Liver (tissue), 9 donors: Measurements from ENCODE around the gene LRRFIP2. TPM values are rescaled to one million over a fixed set of nuclear protein-coding genes. Genes with fewer than 3 reads are reported as not detected.
"Not testable (repeated sequence)": the region's sequence is repeated elsewhere in the genome, so short reads cannot be mapped to it uniquely, and the experiment has no call there.

Source experiments
- DNase-seq: peaks from one replicate; pipeline ENCODE4 v3.0.0-alpha.2; 2017; ENCODE audit warnings: low spot score
- H3K27ac ChIP-seq, 2 donors: one replicate each; pipeline ENCODE4 v1.7.0; 2013; ENCODE audit warnings: inconsistent platforms in 2 of 2, low read length in 2 of 2, control low read depth in 1 of 2, low read depth in 1 of 2, mild to moderate bottlenecking in 1 of 2
- H3K27me3 ChIP-seq, 4 donors: one replicate each; pipeline versions ENCODE4 v1.6.1 to v1.7.0; 2013; ENCODE audit warnings: low read length in 3 of 4, inconsistent platforms in 1 of 4, mild to moderate bottlenecking in 1 of 4, moderate library complexity in 1 of 4; ENCODE audit not compliant: control insufficient read depth in 4 of 4, insufficient read depth in 4 of 4
- H3K36me3 ChIP-seq, 4 donors: one replicate each; pipeline versions ENCODE4 v1.6.1 to v1.7.0; 2013; ENCODE audit warnings: low read length in 3 of 4, mild to moderate bottlenecking in 3 of 4, low read depth in 1 of 4, moderate library complexity in 1 of 4; ENCODE audit not compliant: control insufficient read depth in 4 of 4, insufficient read depth in 3 of 4
- H3K4me1 ChIP-seq, 4 donors: one replicate each; pipeline versions ENCODE4 v1.6.1 to v1.7.0; 2013; ENCODE audit warnings: low read length in 3 of 4, mild to moderate bottlenecking in 3 of 4, moderate library complexity in 1 of 4; ENCODE audit not compliant: control insufficient read depth in 4 of 4, insufficient read depth in 4 of 4
- H3K4me3 ChIP-seq, 3 donors: one replicate each; pipeline versions ENCODE4 v1.6.1 to v1.7.0; 2013; ENCODE audit warnings: low read length in 3 of 3, control low read depth in 1 of 3, low read depth in 1 of 3, mild to moderate bottlenecking in 1 of 3
- H3K9ac ChIP-seq, 2 donors: one replicate each; pipeline ENCODE4 v1.7.0; 2013; ENCODE audit warnings: low read length in 2 of 2, mild to moderate bottlenecking in 2 of 2, moderate library complexity in 2 of 2, control low read depth in 1 of 2, low read depth in 1 of 2
- H3K9me3 ChIP-seq, 4 donors: one replicate each; pipeline versions ENCODE4 v1.6.1 to v1.7.0; 2013; ENCODE audit warnings: low read length in 3 of 4; ENCODE audit not compliant: control insufficient read depth in 4 of 4
- EGR1 ChIP-seq, 2 donors: IDR thresholded peaks; 2 replicates each; pipeline ENCODE4 v1.6.1; 2016 to 2018; ENCODE audit warnings: antibody characterized with exemption in 2 of 2, low read depth in 2 of 2
- FOXA1 ChIP-seq: IDR thresholded peaks from 2 replicates; pipeline ENCODE4 v1.6.1; 2016; ENCODE audit warnings: antibody characterized with exemption
- GABPA ChIP-seq, 2 donors: IDR thresholded peaks in 1 of 2; conservative IDR thresholded peaks in 1 of 2; 2 replicates each; pipeline ENCODE4 v1.6.1; 2016; ENCODE audit warnings: antibody characterized with exemption in 2 of 2, mild to moderate bottlenecking in 1 of 2, moderate library complexity in 1 of 2
- HNF4G ChIP-seq: IDR thresholded peaks from 2 replicates; pipeline ENCODE4 v1.6.1; 2016; ENCODE audit warnings: antibody characterized with exemption
- RXRA ChIP-seq, 2 donors: IDR thresholded peaks; 2 replicates each; pipeline ENCODE4 v1.6.1; 2017 to 2018; ENCODE audit warnings: antibody characterized with exemption in 2 of 2, mild to moderate bottlenecking in 1 of 2
- SP1 ChIP-seq: IDR thresholded peaks from 2 replicates; pipeline ENCODE4 v1.6.1; 2018; ENCODE audit warnings: antibody characterized with exemption, mild to moderate bottlenecking
- TAF1 ChIP-seq: conservative IDR thresholded peaks from 2 replicates; pipeline ENCODE4 v1.6.1; 2016; ENCODE audit warnings: antibody characterized with exemption, mild to moderate bottlenecking
- YY1 ChIP-seq: IDR thresholded peaks from 2 replicates; pipeline ENCODE4 v1.6.1; 2016; ENCODE audit warnings: antibody characterized with exemption, mild to moderate bottlenecking
- ZBTB33 ChIP-seq: IDR thresholded peaks from 2 replicates; pipeline ENCODE4 v1.6.1; 2016; ENCODE audit warnings: antibody characterized with exemption
- WGBS: extraction: QIAGEN DNeasy Blood & Tissue Kit; methylation state at CpG from one replicate; pipeline ENCODE4 v1.1.7; 2013; 5-methylcytosine and 5-hydroxymethylcytosine counted together
- polyA plus RNA-seq, 2 donors: library from polyadenylated mRNA; stranded (reverse) in 1 of 2; unstranded in 1 of 2; fragments of 200-250 nt in 1 of 2; fragments of >200 nt in 1 of 2; fragmentation: Nextera tagmentation in 1 of 2; extraction: Ambion mirVana in 1 of 2; gene quantifications; one replicate each; pipeline versions ENCODE4 v1.2.1 to v1.2.3, GENCODE V29; 2013 to 2015
- total RNA-seq, 2 donors: library from RNA; depleted of rRNA; stranded (reverse); fragments of >200 nt; gene quantifications; one replicate each; pipeline ENCODE4 v1.2.3, GENCODE V29; 2014
- TF ChIP-seq, protein P1 (sequence below): IDR thresholded peaks from 2 replicates; pipeline ENCODE4 v1.6.1; 2016; ENCODE audit warnings: antibody characterized with exemption
- TF ChIP-seq, protein P2 (sequence below): IDR thresholded peaks from 2 replicates; pipeline ENCODE4 v1.6.1; 2016; ENCODE audit warnings: antibody characterized with exemption
- donor health status: healthy.
- donor health status: healthy.
- donor health status: healthy.
- donor health status: healthy.
- donor health status: healthy.

Gene LRRFIP2
- total and polyA plus RNA-seq, 4 donors, result 22.6 to 56.9 (median 39.8) TPM

DNA sequence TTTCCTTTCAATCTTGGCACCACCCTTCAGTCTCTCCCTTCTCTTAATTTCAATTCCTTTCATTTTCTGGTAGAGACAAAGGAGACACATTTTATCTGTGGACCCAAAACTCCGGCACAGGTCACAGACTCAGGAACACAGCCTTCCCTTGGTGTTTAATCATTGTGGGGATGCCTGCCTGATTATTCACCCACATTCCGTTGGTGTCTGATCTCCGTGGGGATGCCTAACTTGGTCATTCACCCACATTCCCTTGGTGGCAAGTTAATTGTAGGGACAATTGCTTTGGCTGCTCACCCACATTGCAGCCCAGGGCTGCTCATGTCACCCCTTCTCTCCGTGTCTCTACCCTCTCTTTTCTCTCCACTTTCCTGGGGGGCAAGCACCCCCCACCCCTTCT, 31.7 kb upstream of the LRRFIP2 start:
- not testable (repeated sequence) for H3K27ac ChIP-seq, H3K9me3 ChIP-seq, H3K27me3 ChIP-seq, H3K36me3 ChIP-seq, H3K4me1 ChIP-seq, H3K9ac ChIP-seq, DNase-seq, H3K4me3 ChIP-seq
- 90% methylated on average over 4 of the region's 4 CpGs for WGBS

- no peak for TF ChIP-seq ZBTB33
- no peak for TF ChIP-seq YY1
- TF ChIP-seq GABPA (IDR thresholded peaks at IDR 0.05 in 1 of 2, conservative IDR thresholded peaks at IDR 0.05 in 1 of 2), result no peak
- TF ChIP-seq HNF4G, result no peak
- TF ChIP-seq, protein P1, sequence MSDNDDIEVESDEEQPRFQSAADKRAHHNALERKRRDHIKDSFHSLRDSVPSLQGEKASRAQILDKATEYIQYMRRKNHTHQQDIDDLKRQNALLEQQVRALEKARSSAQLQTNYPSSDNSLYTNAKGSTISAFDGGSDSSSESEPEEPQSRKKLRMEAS, result no peak
- no peak for TF ChIP-seq RXRA (IDR thresholded peaks at IDR 0.05)
- TF ChIP-seq FOXA1, result no peak
- TF ChIP-seq EGR1 (IDR thresholded peaks at IDR 0.05; ENCODE audit: low read depth in 2 of 2), result no peak
- no peaks in the 10 kb centered on the region for H3K27me3 ChIP-seq
- peaks cover 0 to 3% (median 0%) of the 10 kb centered on the region in 4 donors for H3K9me3 ChIP-seq
- H3K4me3 ChIP-seq, result no peak overlapping the region
- 92% methylated on average over 3 of the region's 3 CpGs for WGBS
- H3K4me1 ChIP-seq, result no peaks in the 10 kb centered on the region
- H3K36me3 ChIP-seq, result no peaks in the 10 kb centered on the region
- H3K9ac ChIP-seq, result no peak overlapping the region
- no peak overlapping the region for H3K27ac ChIP-seq
- no peak for DNase-seq
Measured at GRCh38 chr3:37204314-37204713, 29.9 kb upstream of the LRRFIP2 start.

- 91% methylated on average over 3 of the region's 3 CpGs for WGBS
- no peak for DNase-seq
- TF ChIP-seq SP1 (no peak), RXRA (IDR thresholded peaks at IDR 0.05) (no peak), HNF4G (no peak), ZBTB33 (no peak), TAF1 (no peak), EGR1 (IDR thresholded peaks at IDR 0.05; ENCODE audit: low read depth in 2 of 2) (no peak), FOXA1 (no peak)
- TF ChIP-seq, protein P2, sequence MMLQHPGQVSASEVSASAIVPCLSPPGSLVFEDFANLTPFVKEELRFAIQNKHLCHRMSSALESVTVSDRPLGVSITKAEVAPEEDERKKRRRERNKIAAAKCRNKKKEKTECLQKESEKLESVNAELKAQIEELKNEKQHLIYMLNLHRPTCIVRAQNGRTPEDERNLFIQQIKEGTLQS, result no peak
- TF ChIP-seq, protein P1, result no peak
- no peaks in the 10 kb centered on the region for H3K27me3 ChIP-seq
- H3K36me3 ChIP-seq, result no peaks in the 10 kb centered on the region
- H3K4me1 ChIP-seq, result no peaks in the 10 kb centered on the region
- H3K27ac ChIP-seq, result no peak overlapping the region
- no peak overlapping the region for H3K9ac ChIP-seq
- H3K4me3 ChIP-seq, result no peak overlapping the region
- no peaks in the 10 kb centered on the region for H3K9me3 ChIP-seq
Measured at GRCh38 chr3:37202035-37202434, 27.7 kb upstream of the LRRFIP2 start.
